ENCODE data around the gene PIK3R3. TPM values are rescaled to one million over a fixed set of nuclear protein-coding genes. Genes with fewer than 3 reads are reported as not detected.
"Not testable (repeated sequence)": the region's sequence is repeated elsewhere in the genome, so short reads cannot be mapped to it uniquely, and the experiment has no call there.

Gene PIK3R3
- total RNA-seq, 1 donor from 2014 or later: 54.1 TPM

GRCh38 chr1:46094471-46095005 lies 37.9 kb downstream of the PIK3R3 start:
- no peak for DNase-seq (ENCODE audit: low spot score, unreplicated experiment)
- peaks cover 23% of the 10 kb centered on the region for H3K36me3 Mint-ChIP-seq (ENCODE audit: insufficient read depth)
- no peak overlapping the region for H3K4me3 Mint-ChIP-seq (ENCODE audit: low read depth)
- H3K9me3 Mint-ChIP-seq (ENCODE audit: low read depth): peaks cover 10% of the 10 kb centered on the region
- no peaks in the 10 kb centered on the region for H3K27me3 Mint-ChIP-seq
- H3K4me1 Mint-ChIP-seq (ENCODE audit: low read depth): peaks cover 4% of the 10 kb centered on the region
- no peak overlapping the region for H3K27ac Mint-ChIP-seq
- no peak for TF ChIP-seq CTCF (IDR thresholded peaks at IDR 0.05; ENCODE audit: unreplicated experiment)

GRCh38 chr1:46093832-46094231 lies 38.6 kb downstream of the PIK3R3 start:
- H3K4me3 Mint-ChIP-seq (ENCODE audit: low read depth); H3K4me1 Mint-ChIP-seq (ENCODE audit: low read depth); H3K9me3 Mint-ChIP-seq (ENCODE audit: low read depth); H3K27me3 Mint-ChIP-seq; DNase-seq (ENCODE audit: low spot score, unreplicated experiment); H3K27ac Mint-ChIP-seq: not testable (repeated sequence)
- H3K36me3 Mint-ChIP-seq (ENCODE audit: insufficient read depth): peaks cover 18% of the 10 kb centered on the region

- Mint-ChIP-seq H3K27me3 (no peaks in the 10 kb centered on the region), H3K36me3 (ENCODE audit: insufficient read depth) (peaks cover 10% of the 10 kb centered on the region), H3K9me3 (ENCODE audit: low read depth) (peaks cover 11% of the 10 kb centered on the region), H3K4me1 (ENCODE audit: low read depth) (peaks cover 12% of the 10 kb centered on the region), H3K4me3 (ENCODE audit: low read depth) (no peak overlapping the region), H3K27ac (no peak overlapping the region)
- no peak for DNase-seq (ENCODE audit: low spot score, unreplicated experiment)
- no peak for TF ChIP-seq CTCF (IDR thresholded peaks at IDR 0.05; ENCODE audit: unreplicated experiment)
These were observed 44.5 kb downstream of the PIK3R3 start for GRCh38 chr1:46087891-46088290.

- Mint-ChIP-seq H3K9me3 (ENCODE audit: low read depth) (peaks cover 11% of the 10 kb centered on the region), H3K36me3 (ENCODE audit: insufficient read depth) (peaks cover 10% of the 10 kb centered on the region), H3K27me3 (no peaks in the 10 kb centered on the region), H3K27ac (peak overlapping the region; percentile 10), H3K4me3 (ENCODE audit: low read depth) (no peak overlapping the region), H3K4me1 (ENCODE audit: low read depth) (peaks cover 12% of the 10 kb centered on the region)
- no peak for DNase-seq (ENCODE audit: low spot score, unreplicated experiment)
- TF ChIP-seq CTCF (IDR thresholded peaks at IDR 0.05; ENCODE audit: unreplicated experiment): no peak
These were observed 45.9 kb downstream of the PIK3R3 start for GRCh38 chr1:46086576-46086975.

GRCh38 chr1:46084553-46085451 lies 47.6 kb downstream of the PIK3R3 start:
- no peak for DNase-seq (ENCODE audit: low spot score, unreplicated experiment)
- no peak overlapping the region for H3K4me3 Mint-ChIP-seq (ENCODE audit: low read depth)
- TF ChIP-seq CTCF (IDR thresholded peaks at IDR 0.05; ENCODE audit: unreplicated experiment): no peak
- H3K27me3 Mint-ChIP-seq: no peaks in the 10 kb centered on the region
- H3K4me1 Mint-ChIP-seq (ENCODE audit: low read depth): peaks cover 12% of the 10 kb centered on the region
- peaks cover 11% of the 10 kb centered on the region for H3K9me3 Mint-ChIP-seq (ENCODE audit: low read depth)
- H3K36me3 Mint-ChIP-seq (ENCODE audit: insufficient read depth): peaks cover 10% of the 10 kb centered on the region
- no peak overlapping the region for H3K27ac Mint-ChIP-seq
